Type B pancreatic cell (in vitro differentiated cells): Measurements from ENCODE around the gene PIK3AP1. TPM values are rescaled to one million over a fixed set of nuclear protein-coding genes. Genes with fewer than 3 reads are reported as not detected.
"Not testable (repeated sequence)": the region's sequence is repeated elsewhere in the genome, so short reads cannot be mapped to it uniquely, and the experiment has no call there.

ENCODE experiments used
- DNase-seq: peaks from one replicate; pipeline ENCODE4 v3.0.0; 2021; ENCODE audit warnings: mixed read lengths; ENCODE audit not compliant: unreplicated experiment; ENCODE audit errors: extremely low spot score
- H3K27ac Mint-ChIP-seq: 2 replicates; pipeline ENCODE4 v1.8.0; 2021; ENCODE audit warnings: mild to moderate bottlenecking, mixed read lengths
- H3K27me3 Mint-ChIP-seq: 2 replicates; pipeline ENCODE4 v1.8.0; 2021; ENCODE audit warnings: mixed read lengths
- H3K36me3 Mint-ChIP-seq: 2 replicates; pipeline ENCODE4 v1.8.0; 2021; ENCODE audit warnings: mixed read lengths
- H3K4me1 Mint-ChIP-seq: one replicate; pipeline ENCODE4 v1.8.0; 2021; ENCODE audit warnings: mixed read lengths; ENCODE audit not compliant: unreplicated experiment
- H3K4me3 Mint-ChIP-seq: 2 replicates; pipeline ENCODE4 v1.8.0; 2021; ENCODE audit warnings: mild to moderate bottlenecking, mixed read lengths
- H3K9me3 Mint-ChIP-seq: 2 replicates; pipeline ENCODE4 v1.8.0; 2021; ENCODE audit warnings: mixed read lengths
- total RNA-seq: library from RNA; stranded (reverse); gene quantifications from 2 replicates; pipeline ENCODE4 v1.2.1, GENCODE V29; 2021; ENCODE audit warnings: low replicate concordance
- TF ChIP-seq, protein P1 (sequence below): fragments of 200-600 bp; sonication (generic); conservative IDR thresholded peaks from 2 replicates; pipeline ENCODE4 v1.5.0; 2021; ENCODE audit warnings: antibody characterized with exemption, mild to moderate bottlenecking

The PIK3AP1 gene
- total RNA-seq, 1 donor from 2014 or later, result 3.5 TPM

DNA sequence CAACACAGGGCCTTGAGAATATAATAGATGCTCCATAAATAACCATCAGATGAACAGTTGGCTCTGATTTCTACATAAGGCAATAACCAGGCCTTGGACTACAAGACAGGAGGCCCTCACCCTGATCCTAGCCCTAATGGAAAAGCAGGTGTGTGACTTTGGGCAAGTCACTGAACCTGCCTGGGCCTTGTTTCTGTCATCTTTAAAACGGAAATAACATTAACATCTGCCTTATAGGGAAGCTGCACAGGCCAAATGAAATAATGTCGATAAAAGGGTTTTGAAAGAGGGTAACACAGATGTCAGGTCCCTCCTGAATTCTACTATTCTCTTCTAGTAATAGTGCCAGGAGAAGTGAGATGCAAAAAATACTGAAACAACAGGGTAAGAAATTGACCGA, 20.7 kb downstream of the PIK3AP1 start:
- no peak overlapping the region for H3K4me3 Mint-ChIP-seq
- no peak for DNase-seq
- H3K36me3 Mint-ChIP-seq, result no peaks in the 10 kb centered on the region
- no peaks in the 10 kb centered on the region for H3K9me3 Mint-ChIP-seq
- H3K27me3 Mint-ChIP-seq, result no peaks in the 10 kb centered on the region
- no peaks in the 10 kb centered on the region for H3K4me1 Mint-ChIP-seq
- no peak overlapping the region for H3K27ac Mint-ChIP-seq
- TF ChIP-seq, protein P1, sequence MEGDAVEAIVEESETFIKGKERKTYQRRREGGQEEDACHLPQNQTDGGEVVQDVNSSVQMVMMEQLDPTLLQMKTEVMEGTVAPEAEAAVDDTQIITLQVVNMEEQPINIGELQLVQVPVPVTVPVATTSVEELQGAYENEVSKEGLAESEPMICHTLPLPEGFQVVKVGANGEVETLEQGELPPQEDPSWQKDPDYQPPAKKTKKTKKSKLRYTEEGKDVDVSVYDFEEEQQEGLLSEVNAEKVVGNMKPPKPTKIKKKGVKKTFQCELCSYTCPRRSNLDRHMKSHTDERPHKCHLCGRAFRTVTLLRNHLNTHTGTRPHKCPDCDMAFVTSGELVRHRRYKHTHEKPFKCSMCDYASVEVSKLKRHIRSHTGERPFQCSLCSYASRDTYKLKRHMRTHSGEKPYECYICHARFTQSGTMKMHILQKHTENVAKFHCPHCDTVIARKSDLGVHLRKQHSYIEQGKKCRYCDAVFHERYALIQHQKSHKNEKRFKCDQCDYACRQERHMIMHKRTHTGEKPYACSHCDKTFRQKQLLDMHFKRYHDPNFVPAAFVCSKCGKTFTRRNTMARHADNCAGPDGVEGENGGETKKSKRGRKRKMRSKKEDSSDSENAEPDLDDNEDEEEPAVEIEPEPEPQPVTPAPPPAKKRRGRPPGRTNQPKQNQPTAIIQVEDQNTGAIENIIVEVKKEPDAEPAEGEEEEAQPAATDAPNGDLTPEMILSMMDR, result no peak

DNA sequence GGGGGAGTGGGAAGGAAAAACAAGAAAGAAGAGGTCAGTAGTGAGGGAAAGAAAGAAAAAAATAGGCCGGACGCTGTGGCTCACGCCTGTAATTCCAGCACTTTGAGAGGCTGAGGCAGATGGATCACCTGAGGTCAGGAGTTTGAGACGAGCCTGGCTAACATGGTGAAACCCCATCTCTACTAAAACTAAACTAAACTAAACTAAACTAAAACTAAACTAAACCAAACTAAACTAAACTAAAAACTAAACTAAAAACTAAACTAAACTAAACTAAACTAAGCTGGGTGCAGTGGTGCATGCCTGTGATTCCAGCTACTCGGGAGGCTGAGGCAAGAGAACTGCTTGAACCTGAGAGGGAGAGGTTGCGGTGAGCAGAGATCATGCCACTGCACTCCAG, 22.0 kb downstream of the PIK3AP1 start:
- not testable (repeated sequence) for DNase-seq, H3K4me1 Mint-ChIP-seq, H3K4me3 Mint-ChIP-seq, H3K36me3 Mint-ChIP-seq, H3K27ac Mint-ChIP-seq, H3K9me3 Mint-ChIP-seq, H3K27me3 Mint-ChIP-seq

DNA sequence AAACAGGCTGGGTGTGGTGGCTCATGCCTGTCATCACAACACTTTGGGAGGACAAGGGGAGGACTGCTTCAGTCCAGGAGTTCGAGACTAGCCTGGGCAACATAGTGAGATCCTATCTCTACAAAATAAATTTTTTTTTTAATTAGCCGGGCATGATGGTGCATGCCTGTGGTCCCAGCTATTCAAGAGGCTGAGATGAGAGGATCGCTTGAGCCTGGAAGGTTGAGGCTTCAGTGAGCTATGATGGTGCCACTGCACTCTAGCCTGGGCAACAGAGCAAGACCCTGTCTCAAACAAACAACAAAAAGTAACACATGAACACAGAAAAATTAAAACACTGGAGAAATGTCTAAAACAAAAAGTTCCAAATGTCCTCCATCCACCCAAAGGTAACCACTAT, 22.9 kb downstream of the PIK3AP1 start:
- Mint-ChIP-seq H3K4me1 (no peaks in the 10 kb centered on the region), H3K9me3 (no peaks in the 10 kb centered on the region), H3K36me3 (no peaks in the 10 kb centered on the region), H3K27ac (no peak overlapping the region), H3K27me3 (no peaks in the 10 kb centered on the region), H3K4me3 (no peak overlapping the region)
- DNase-seq, result no peak
- TF ChIP-seq, protein P1, result no peak

DNA sequence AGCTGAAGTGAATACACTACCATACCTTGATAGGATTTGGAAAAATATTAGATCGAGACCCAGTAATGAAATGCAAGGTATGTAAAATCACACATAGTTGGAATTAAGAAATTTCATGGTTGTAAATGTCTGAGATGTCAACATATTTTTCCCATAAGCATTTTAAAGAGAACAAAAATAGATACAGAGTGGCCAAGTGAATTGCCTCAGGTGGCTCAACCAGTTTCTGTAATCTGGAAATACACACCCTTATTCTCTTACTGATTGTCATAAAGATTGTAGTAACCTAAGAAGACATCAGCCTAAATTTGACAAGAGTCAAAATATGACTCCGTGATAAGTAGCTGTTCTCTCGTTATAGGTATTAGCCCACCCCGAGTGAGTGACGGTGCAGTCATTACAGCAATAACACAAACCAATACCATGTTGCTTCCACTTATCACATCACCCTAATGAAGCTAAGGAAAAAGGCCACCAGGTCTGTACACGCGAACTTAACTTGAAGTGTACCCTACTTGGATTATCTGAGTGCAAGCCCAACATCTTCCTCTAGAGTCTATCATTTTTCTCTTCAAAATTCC, 23.4 kb downstream of the PIK3AP1 start:
- no peaks in the 10 kb centered on the region for H3K4me1 Mint-ChIP-seq
- H3K27me3 Mint-ChIP-seq, result no peaks in the 10 kb centered on the region
- no peak overlapping the region for H3K4me3 Mint-ChIP-seq
- H3K9me3 Mint-ChIP-seq, result no peaks in the 10 kb centered on the region
- no peak overlapping the region for H3K27ac Mint-ChIP-seq
- no peak for DNase-seq
- TF ChIP-seq, protein P1, result no peak
- no peaks in the 10 kb centered on the region for H3K36me3 Mint-ChIP-seq

DNA sequence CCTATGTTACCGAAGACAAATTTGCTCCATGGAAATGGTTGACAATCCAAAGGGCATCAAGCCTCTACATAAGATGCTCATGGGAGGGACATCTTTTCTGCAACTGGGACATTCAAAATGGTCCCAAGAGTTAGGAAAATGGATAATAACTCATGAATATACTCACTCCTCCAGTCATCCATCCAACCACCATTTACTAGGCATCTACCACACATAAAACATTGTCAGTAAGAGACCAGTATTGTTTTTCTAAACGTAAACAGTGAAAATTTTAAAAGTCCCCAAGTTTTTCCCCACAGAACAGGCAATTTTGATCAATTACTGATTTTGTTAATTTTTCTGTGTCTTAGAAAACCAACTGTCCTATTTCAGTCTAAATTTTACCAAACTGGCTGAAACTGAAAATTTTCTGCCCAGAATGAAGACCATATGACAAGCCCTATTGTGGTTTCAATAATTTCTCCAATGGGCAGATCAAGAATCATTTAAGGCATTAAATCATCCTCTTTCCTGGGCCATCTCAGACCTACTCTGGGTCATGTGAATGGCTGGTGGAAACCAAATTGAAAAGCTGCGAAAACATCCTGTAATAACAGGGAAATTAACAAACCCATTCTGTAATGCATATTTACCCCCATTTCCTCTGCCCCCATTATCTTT, 24.2 kb downstream of the PIK3AP1 start:
- H3K9me3 Mint-ChIP-seq, result no peaks in the 10 kb centered on the region
- DNase-seq, result no peak
- H3K4me1 Mint-ChIP-seq, result no peaks in the 10 kb centered on the region
- H3K36me3 Mint-ChIP-seq, result no peaks in the 10 kb centered on the region
- no peaks in the 10 kb centered on the region for H3K27me3 Mint-ChIP-seq
- no peak overlapping the region for H3K4me3 Mint-ChIP-seq
- TF ChIP-seq, protein P1, result no peak
- H3K27ac Mint-ChIP-seq, result no peak overlapping the region

DNA sequence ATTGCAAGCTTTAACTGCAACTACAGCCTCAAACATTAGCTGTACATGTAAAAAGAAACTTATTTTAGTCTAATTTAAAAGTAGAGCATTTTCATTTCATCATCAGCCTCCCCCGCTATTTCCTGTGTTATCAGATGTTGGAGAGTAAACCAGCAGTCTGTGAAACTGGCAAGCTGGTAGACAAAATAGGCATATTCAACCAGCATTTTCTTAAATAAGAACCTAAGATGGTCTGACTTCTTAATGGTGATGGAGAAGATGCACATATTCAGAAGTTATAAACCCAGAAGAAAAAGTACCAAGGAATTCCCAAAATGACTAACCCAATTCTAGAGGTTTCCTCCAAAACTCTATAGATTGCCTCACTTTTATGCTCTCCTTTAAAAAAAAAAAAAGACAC, 24.9 kb downstream of the PIK3AP1 start:
- H3K9me3 Mint-ChIP-seq, result no peaks in the 10 kb centered on the region
- H3K27ac Mint-ChIP-seq, result no peak overlapping the region
- H3K4me1 Mint-ChIP-seq, result no peaks in the 10 kb centered on the region
- H3K4me3 Mint-ChIP-seq, result no peak overlapping the region
- TF ChIP-seq, protein P1, result no peak
- no peaks in the 10 kb centered on the region for H3K27me3 Mint-ChIP-seq
- no peak for DNase-seq
- no peaks in the 10 kb centered on the region for H3K36me3 Mint-ChIP-seq
